GM19397 (cell line): ENCODE measurements around the gene FRYL.
"Not testable (repeated sequence)": the region's sequence is repeated elsewhere in the genome, so short reads cannot be mapped to it uniquely, and the experiment has no call there.

Experiments
- ATAC-seq: cut with Tn5 transposase; IDR thresholded peaks from one replicate; pipeline ENCODE4 v1.9.1; 2021; ENCODE audit warnings: mild to moderate bottlenecking, moderate library complexity; ENCODE audit not compliant: unreplicated experiment

FRYL gene

DNA sequence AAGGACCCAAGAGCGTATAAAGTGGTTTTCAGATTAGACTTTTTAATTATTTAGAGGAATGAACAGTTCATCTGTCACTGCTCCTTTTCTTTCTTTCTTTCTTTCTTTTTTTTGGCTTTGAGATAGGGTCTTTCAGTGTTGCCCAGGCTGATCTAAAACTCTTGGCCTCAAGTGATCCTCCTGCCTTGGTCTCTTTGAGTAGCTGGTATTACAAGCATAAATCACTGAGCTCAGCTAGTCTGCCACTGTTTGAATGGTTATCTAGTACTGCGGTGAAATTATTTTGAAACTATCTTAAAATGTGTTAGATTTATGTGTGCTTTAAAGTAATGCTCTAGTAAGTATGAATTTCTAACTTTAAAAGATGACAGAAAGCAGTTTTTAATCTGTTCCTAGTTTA, 6.5 kb upstream of the FRYL start:
- ATAC-seq, result no peak

DNA sequence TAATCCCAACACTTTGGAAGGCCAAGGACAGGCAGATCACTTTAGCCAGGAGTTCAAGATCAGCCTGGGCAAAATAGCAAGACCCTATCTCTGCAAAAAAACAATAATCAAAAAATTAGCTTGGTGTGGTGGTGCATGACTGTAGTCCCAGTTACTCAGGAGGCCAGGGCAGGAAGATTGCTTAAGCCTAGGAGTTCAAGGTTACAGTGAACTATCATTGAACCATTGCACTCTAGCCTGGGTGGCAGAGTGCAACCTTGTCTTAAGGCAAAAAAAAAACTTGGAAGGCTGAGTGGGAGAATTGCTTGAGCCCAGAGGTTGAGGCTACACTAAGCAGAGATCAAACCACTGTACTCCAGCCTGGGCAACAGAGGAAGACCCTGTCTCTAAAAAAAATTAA, 5.2 kb upstream of the FRYL start:
- no peak for ATAC-seq

DNA sequence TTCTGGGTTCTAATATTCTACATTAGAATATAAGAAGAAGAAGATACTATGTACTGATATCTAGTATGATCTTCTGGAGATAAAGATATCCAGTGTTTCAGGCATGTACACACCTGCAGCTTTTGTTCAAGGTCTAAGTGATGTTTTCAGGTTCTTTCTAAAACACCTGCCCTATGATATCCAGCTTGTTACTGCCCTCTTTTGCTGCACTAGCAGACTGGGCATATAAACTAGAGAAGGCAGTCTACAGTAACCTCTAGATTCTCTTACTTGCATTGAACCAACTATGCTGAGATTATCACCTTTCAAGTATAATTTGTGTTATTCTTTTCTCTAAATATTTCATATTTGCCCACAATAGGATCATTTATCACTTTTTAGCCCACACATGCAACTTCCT, 1.9 kb upstream of the FRYL start:
- no peak for ATAC-seq

GRCh38 chr4:48780865-48781214, 761 bp upstream of the FRYL start:
- ATAC-seq, result no peak

DNA sequence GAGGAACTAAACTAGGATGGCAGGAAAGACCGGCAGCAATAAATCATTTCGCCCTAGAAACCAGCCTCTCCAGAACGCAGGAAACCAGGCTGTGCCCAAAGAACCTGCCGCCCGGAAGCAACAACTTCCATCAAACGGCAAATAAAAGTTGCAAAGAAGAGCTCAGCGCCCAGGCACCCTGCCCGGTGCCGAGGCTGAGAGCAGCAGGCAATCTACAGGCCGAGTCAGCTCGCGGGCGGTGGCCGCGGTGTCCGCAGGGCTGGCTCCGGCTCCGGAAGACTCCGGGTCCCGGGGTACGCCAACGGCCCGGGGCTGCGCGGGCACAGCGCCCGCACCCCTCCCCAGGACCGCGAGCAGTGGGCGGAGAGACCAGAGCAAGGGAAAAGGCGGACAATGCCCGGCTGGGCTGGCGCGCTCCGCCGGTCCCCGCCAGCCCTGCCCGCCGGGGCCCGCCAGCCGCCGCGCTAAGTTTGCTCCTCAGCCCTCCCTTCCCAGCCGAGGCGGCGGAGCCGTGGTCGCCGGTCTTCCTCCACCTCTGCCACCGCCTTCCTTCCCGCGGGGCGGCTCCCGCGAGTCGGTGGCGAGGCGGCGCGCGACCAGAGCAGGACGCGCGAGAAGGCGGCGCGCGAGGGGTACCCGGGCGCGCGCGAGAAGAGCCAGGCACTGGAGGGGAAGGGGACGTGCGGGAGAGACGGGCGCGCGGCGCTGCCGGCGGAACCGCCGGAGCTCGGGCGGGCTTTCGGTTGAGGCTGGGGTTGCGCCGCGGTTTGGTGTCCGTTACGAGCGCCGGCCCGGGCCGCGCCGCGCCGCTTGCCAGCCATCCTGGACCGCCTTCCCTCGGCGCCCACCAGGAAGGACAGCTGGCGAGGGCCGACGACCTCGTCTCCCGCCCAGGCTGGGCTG, 733 bp downstream of the FRYL start:
- ATAC-seq, result peak; percentile 49

- ATAC-seq, result no peak
Measured at GRCh38 chr4:48778431-48779094, 1.5 kb downstream of the FRYL start.

DNA sequence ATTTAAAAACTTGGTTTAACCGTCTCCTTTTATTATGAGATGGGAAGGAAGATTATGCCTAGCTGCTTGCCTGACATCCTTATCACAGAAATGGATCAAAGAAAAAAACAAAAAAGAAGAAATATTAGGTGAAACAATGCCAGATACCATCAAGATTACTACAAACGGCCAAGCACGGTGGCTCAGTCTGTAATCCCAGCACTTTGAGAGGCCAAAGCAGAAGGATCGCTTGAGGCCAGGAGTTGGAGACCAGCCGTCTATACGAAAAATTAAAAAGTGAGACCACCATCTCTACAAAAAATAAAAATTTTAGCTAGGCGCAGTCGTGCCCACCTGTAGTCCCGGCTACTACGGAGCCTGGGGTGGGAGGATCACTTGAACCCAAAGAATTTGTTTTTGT, 2.3 kb downstream of the FRYL start:
- no peak for ATAC-seq

DNA sequence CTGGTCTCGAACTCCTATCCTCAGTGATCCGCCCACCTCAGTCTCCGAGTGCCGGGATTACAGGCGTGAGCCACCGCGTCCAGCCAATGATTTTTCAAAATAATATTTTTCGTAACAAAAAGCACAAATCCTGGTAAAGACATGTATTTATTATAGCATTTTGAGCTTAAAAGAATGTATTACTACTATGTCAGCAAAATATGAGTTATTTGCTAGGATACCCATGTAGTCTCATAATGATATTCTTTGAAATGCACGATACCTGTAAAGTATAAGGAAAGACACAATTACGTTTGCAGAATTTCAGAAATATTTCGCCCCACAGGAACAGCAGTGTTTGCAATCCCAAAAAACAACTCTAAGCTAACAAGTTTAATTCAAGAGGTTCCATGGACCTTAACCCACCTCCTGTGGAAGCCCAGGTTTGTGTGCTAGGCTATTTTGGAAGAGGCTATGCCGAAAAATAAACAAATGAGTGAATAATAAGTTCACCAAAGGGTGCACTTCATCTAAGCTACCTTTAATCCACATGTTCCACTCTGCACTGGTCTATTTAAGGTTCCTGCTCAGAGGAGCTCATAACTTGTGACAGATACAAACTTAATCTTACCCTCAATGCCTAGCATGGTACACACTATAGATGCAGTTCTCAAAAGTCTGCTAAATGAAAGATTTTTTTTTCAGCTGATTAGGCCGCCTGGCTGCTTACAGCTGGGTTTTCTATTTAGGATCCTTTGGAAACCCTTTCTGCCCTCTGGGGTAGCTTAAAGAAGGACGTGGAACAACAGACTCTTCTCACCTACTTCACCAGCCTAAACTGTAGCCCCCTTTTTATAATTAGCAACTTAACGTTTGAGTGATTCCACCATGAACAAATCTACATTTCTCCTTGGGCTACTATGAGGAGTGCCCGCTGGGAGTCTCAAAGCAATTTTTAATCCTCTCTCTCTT, 5.0 kb downstream of the FRYL start:
- ATAC-seq, result no peak

DNA sequence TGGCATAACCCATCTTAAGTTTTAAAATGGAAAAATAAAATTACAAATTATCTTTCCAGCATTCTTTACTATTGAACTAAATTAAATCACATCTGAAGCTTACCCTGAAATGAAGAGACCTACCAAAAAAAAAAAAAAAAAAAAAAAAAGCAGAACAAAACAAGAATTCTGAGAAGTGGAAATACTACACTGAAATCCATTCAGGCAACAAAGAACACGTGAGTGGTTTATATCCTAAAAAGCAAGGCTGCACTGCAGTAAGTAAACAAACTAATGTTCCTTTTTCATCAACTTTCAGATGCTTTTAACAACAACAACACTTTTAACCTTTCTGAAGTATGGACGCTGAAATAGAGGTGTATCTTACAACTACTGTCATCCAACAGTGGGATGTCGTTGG, 7.5 kb downstream of the FRYL start:
- no peak for ATAC-seq

DNA sequence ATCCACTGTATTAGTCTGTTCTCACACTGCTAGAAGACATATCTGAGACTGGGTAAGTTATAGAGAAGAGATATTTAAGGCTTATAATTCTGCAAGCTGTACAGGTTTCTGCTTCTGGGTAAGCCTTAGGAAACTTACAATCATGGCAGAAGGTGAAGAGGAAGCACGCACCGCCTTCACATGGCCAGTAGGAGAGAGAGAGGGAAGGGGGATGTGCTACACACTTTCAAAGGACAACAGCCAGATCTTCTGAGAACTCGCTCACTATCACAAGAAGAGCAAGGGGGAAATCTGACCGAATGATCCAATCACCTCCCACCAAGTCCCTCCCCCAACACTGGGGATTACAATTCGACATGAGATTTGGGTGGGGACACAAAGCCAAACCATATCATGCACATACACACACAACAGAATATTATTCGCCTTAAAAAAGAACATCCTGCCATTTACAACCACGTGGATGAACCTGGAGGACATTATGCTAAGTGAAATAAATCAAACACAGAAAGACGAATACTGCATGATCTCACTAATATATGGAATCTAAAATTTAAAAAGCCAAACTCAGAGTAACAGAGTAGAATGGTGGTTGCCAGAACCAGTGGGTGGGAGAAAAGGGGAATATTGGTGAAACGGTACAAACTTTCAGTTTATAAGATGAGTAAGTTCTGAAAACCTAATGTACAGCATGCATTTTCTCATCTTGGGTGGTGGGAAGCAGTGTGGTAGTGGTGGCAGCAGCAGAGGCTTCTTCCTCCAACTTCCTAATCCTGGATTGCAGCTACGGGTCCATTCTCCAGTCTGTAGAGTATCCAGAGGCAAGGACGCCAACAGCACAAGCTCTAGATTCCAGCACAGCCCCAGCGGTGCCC, 12.8 kb downstream of the FRYL start:
- no peak for ATAC-seq

DNA sequence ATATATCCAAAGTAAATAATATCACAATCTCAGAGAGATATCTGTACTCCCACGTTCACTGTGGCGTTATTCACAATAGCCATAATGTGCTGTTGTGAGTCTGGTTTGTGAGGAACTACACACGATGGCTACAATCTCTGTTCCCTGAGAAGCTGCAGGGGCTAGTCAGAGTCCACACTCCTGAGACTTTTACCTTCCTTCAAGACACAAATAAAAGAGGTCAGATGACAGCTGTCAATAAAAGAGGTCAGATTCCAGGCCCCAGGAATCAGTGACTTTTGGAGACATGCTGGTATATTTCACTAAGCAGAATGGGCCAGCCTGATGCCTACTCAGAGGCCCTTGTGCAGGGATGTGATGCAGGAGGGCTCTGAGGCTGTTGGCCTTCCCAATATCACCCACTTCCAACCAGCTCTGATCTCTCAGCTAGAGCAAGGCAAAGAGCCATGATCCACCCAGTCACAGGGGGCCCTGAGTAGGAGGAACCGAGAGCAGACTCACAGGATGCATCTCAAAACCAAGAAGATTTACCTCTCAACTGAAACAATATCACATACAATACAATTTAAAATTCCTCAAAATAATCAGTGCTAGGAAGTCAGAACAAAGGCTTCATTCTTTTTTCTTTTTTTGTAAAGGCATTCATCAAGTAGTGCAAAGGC, 13.8 kb downstream of the FRYL start:
- no peak for ATAC-seq

DNA sequence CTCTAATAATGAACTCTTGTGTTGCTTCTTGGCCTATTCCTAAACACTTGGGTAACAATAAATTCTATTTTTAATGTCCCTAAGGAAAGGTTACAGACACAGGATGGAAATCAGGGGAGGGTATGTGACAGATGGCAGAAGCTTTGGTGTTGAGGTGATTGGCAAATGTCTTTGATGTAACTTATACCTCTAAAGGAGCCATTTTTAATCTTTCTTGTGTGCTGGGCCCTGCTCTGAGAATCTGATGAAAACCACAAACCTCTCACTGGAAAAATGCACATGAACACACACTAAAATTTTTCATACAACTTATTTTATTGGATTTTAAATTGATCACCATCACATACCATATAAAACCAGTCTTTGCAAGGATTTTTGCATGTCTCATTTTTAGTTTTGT, 17.7 kb downstream of the FRYL start:
- ATAC-seq, result no peak

DNA sequence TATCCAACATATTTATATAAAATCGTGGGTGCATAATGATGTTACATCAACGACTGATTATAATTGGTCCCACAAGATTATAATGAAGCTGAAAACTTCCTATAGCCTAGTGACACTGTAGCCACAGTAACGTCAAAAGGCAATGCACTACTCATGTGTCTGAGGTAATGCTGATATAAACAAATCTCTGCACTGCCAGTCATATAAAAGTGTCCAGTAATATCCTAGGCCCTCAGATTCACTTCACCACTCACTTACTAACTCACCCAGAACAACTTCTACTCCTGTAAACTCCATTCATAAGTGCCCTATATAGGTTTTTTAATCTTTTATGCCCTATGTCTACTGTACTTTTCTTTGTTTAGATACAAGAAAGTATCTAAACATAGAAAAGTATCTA, 18.8 kb downstream of the FRYL start:
- no peak for ATAC-seq

GRCh38 chr4:48758703-48759102, 21.4 kb downstream of the FRYL start:
- not testable (repeated sequence) for ATAC-seq

DNA sequence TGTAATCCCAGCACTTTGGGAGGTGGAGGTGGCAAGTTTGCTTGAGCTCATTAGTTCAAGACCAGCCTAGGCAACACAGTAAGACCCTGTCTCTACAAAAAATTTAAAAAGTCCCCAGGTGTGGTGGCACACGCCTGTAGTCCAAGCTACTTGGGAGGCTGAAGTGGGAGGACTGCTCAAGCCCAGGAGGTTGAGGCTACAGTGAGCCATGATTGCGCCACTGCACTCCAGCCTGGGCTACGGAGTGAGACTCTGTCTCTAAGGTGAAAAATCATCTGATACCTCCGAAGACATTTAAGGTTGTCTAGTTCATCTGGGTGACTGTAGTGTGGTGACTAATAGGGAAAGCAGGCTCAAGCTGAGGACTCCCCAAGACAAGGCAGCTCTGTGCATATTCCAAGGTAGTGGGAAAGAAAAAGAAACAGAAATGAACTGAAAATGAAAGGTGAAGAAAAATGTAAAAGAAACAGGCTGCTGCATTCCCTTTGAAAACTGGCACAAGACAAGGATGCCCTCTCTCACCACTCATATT, 23.3 kb downstream of the FRYL start:
- ATAC-seq, result no peak

DNA sequence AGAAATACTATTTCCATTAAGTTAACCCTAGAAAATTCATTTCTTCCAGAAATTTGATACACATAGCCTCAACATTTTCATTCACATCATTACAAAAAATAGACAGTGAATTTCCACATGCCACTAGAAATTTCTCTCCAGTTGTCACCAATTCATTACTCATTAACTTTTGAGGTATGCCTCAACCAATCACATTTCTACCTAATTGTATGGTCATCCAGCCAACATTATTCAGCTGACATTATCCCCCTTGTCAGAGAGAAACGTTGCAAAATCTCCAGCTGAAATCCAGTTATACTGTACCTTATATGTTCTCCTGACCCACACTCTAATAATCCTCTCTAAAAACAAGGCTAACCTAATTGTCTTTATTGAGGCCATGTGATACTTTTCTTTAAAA, 24.8 kb downstream of the FRYL start:
- no peak for ATAC-seq

DNA sequence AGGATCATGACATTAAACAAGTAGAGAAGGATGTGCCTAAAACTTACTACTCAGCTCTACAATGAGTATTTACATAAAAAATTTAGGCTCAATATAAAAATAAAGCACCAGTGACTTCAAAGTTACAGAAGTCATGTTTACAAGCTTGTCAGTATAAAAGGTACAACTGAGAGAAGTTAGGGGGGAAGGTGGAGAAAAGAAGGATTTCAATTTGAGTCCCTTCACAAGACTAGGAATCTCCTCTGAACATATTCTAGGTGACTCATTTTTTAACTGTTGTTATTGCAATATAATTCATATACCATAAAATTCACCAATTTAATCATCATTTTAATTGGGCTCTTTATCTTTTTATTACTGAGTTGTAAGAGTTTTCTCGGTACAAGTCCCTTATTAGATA, 26.9 kb downstream of the FRYL start:
- ATAC-seq, result no peak

- ATAC-seq, result no peak
Measured at GRCh38 chr4:48752726-48753125, 27.4 kb downstream of the FRYL start.

DNA sequence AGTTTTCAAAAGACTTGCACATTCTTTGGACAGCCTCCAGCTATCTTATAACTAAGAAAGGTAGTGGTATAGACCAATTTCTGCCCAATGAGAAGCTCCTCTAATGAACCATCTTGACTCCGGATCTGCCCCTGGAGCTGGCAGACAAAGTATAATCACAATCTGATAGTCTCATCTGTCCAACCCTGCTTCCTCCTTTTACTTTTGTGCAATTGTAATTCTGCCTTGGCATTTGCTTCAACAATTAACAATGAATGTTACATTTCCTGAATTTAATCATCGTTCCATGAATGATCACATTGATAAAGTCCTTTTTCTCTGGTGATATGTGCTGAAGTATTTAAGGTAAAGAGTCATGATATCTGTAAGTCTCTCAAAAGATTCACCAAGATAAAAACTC, 27.8 kb downstream of the FRYL start:
- ATAC-seq, result no peak
